Kidney epithelial cell (primary cell): ENCODE results near the gene MAPK9. TPM values are rescaled to one million over a fixed set of nuclear protein-coding genes. Genes with fewer than 3 reads are reported as not detected.

Experiments used
- DNase-seq: peaks from one replicate; pipeline ENCODE4 v3.0.0-alpha.2; 2010; ENCODE audit warnings: low read depth
- H3K27me3 ChIP-seq: 2 replicates; pipeline ENCODE4 v1.6.0; 2011; ENCODE audit warnings: low read length; ENCODE audit not compliant: control insufficient read depth, insufficient read depth
- H3K36me3 ChIP-seq: 2 replicates; pipeline ENCODE4 v1.5.1; 2011; ENCODE audit warnings: low read length; ENCODE audit not compliant: control insufficient read depth, insufficient read depth
- H3K4me3 ChIP-seq: 2 replicates; pipeline ENCODE4 v1.5.1; 2011; ENCODE audit warnings: low read depth, mild to moderate bottlenecking, control low read depth, low read length
- CTCF ChIP-seq: IDR thresholded peaks from 2 replicates; pipeline ENCODE4 v1.5.1; 2011; ENCODE audit warnings: mild to moderate bottlenecking, moderate library complexity, low read length, control low read depth, inconsistent platforms; ENCODE audit not compliant: insufficient read depth, poor library complexity, severe bottlenecking
- total RNA-seq: library from RNA; depleted of rRNA; stranded (reverse); fragments of >200 nt; gene quantifications from 2 replicates; pipeline ENCODE4 v1.2.3, GENCODE V29; 2015

The MAPK9 gene
- total RNA-seq, 1 donor from 2014 or later = 22.5 TPM

GRCh38 chr5:180332861-180333260, 41.0 kb upstream of the MAPK9 start:
- no peak for TF ChIP-seq CTCF
- Histone ChIP-seq H3K36me3 (no peaks in the 10 kb centered on the region), H3K4me3 (no peak overlapping the region), H3K27me3 (no peaks in the 10 kb centered on the region)
- DNase-seq = no peak

- TF ChIP-seq CTCF = peak; percentile 9
- DNase-seq = no peak
- Histone ChIP-seq H3K36me3 (no peaks in the 10 kb centered on the region), H3K27me3 (no peaks in the 10 kb centered on the region), H3K4me3 (no peak overlapping the region)
These were observed 40.2 kb upstream of the MAPK9 start for GRCh38 chr5:180332051-180332517.

GRCh38 chr5:180331647-180331950, 39.7 kb upstream of the MAPK9 start:
- DNase-seq = no peak
- no peak for TF ChIP-seq CTCF

GRCh38 chr5:180330810-180331646, 39.1 kb upstream of the MAPK9 start:
- Histone ChIP-seq H3K4me3 (no peak overlapping the region), H3K36me3 (no peaks in the 10 kb centered on the region), H3K27me3 (no peaks in the 10 kb centered on the region)
- TF ChIP-seq CTCF = no peak
- DNase-seq = peak; percentile 81

More at GRCh38 chr5:180331647-180331950, 39.7 kb upstream of the MAPK9 start:
- H3K4me3 ChIP-seq = no peak overlapping the region
- H3K27me3 ChIP-seq = no peaks in the 10 kb centered on the region
- H3K36me3 ChIP-seq = no peaks in the 10 kb centered on the region

- H3K27me3 ChIP-seq = no peaks in the 10 kb centered on the region
- no peaks in the 10 kb centered on the region for H3K36me3 ChIP-seq
- no peak for TF ChIP-seq CTCF
- H3K4me3 ChIP-seq = no peak overlapping the region
- no peak for DNase-seq
These were observed 38.4 kb upstream of the MAPK9 start for GRCh38 chr5:180330270-180330648.
